ENCODE data around the gene SRGAP2B.
A peak's percentile ranks its signal among the peaks of the same experiment; 100 is the strongest.
"Not testable (repeated sequence)": the region's sequence is repeated elsewhere in the genome, so short reads cannot be mapped to it uniquely, and the experiment has no call there.

Gene SRGAP2B

GRCh38 chr1:144889450-144890115, 205.5 kb downstream of the SRGAP2B start:
- DNase-seq: not testable (repeated sequence)

- peak; percentile 24 for DNase-seq
Observed at GRCh38 chr1:144883022-144883421, 212.1 kb downstream of the SRGAP2B start.

GRCh38 chr1:144882343-144882742, 212.8 kb downstream of the SRGAP2B start:
- not testable (repeated sequence) for DNase-seq

- not testable (repeated sequence) for DNase-seq
Observed at GRCh38 chr1:144858607-144859006, 236.5 kb downstream of the SRGAP2B start.
